WI38 (cell line): ENCODE measurements around the gene AKNA.

Experiments used
- H3K4me3 ChIP-seq: 2 replicates; pipeline ENCODE4 v1.5.1; 2011; ENCODE audit warnings: low read depth, mild to moderate bottlenecking, control low read depth, low read length
- TF ChIP-seq, protein P1 (sequence below): IDR thresholded peaks from 2 replicates; pipeline ENCODE4 v1.5.1; 2012; ENCODE audit warnings: low read depth, mild to moderate bottlenecking, control low read depth, low read length

Gene AKNA

DNA sequence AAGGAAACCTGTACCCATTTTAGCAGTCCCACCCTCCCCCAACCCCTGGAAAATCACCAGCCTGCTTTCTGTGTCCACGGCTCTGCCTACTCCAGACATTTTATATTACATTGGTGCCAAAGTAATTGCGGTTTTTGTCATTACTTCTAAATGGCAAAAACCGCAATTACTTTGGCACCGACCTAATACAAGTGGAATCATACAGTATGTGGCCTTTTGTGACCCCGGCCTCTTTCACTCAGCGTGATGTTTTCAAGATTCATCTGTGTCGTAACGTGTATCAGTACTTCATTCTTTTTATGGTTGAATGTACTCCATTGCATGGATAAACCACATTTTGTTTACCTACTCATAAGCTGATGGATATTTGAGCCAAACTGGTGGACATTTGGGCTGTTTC, 74.6 kb downstream of the AKNA start:
- H3K4me3 ChIP-seq, result no peak overlapping the region
- TF ChIP-seq, protein P1, sequence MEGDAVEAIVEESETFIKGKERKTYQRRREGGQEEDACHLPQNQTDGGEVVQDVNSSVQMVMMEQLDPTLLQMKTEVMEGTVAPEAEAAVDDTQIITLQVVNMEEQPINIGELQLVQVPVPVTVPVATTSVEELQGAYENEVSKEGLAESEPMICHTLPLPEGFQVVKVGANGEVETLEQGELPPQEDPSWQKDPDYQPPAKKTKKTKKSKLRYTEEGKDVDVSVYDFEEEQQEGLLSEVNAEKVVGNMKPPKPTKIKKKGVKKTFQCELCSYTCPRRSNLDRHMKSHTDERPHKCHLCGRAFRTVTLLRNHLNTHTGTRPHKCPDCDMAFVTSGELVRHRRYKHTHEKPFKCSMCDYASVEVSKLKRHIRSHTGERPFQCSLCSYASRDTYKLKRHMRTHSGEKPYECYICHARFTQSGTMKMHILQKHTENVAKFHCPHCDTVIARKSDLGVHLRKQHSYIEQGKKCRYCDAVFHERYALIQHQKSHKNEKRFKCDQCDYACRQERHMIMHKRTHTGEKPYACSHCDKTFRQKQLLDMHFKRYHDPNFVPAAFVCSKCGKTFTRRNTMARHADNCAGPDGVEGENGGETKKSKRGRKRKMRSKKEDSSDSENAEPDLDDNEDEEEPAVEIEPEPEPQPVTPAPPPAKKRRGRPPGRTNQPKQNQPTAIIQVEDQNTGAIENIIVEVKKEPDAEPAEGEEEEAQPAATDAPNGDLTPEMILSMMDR, result no peak

DNA sequence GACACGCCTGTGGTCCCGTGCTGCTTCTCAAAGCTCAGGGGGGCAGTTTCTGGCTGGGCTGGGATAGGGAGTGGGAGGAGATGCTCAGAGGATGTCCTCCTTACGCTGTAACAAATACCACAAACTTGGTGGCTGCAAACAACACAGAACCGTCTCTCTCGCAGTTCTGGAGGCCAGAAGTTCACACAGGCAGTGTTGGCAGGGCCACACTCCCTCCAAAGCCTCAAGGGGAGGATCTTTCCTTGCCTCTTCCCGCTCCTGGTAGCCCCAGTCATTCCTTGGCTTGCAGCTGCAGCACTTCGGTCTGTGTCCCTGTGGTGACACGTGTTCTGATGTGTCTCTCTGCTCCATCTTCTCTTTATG, 75.3 kb downstream of the AKNA start:
- no peak overlapping the region for H3K4me3 ChIP-seq
- TF ChIP-seq, protein P1, result no peak

DNA sequence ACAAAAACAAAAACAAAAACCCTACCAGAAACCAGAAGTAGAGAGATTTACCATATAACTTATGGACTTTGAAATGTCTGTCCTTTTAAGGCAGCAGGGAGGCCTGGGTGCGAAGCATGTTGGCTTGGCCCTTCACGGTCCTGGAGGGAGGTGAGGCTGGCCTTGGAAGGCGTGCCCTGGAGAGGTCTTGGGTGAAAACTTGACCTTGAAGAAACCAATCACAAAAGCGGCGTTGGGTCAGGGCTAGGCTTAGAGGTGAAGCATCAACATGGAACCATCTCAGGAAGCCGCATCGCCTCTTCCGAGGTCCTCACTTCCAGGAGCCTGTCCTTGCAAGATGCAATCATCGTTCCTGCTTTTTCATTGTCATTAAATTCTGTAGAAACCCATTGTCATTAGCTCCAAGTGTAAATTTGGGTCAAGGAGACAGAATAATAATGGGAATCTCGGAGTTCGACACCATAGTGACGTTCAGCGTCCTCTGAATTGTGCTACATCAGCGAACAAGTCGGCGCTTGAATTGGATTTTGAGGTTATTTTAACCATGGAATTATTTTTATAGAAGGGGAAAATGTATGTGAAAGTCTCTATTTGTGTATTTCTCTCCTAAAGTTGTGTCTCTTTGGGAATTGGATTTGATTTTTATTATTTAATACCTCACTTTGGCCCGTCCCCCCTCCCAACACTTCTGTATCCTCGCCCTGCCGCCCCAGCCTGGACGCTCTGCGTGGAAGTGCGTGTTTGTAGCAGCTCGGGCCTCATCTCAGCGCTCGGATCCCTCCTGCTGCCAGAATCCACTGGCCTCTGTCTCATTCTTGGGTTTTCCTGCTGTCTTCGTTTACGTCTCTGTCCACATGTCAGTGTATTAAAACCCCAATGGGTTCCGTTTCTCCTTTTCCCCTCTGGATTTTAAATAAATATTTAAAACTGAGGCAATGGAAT, 75.9 kb downstream of the AKNA start:
- H3K4me3 ChIP-seq, result no peak overlapping the region
- TF ChIP-seq, protein P1, result no peak

DNA sequence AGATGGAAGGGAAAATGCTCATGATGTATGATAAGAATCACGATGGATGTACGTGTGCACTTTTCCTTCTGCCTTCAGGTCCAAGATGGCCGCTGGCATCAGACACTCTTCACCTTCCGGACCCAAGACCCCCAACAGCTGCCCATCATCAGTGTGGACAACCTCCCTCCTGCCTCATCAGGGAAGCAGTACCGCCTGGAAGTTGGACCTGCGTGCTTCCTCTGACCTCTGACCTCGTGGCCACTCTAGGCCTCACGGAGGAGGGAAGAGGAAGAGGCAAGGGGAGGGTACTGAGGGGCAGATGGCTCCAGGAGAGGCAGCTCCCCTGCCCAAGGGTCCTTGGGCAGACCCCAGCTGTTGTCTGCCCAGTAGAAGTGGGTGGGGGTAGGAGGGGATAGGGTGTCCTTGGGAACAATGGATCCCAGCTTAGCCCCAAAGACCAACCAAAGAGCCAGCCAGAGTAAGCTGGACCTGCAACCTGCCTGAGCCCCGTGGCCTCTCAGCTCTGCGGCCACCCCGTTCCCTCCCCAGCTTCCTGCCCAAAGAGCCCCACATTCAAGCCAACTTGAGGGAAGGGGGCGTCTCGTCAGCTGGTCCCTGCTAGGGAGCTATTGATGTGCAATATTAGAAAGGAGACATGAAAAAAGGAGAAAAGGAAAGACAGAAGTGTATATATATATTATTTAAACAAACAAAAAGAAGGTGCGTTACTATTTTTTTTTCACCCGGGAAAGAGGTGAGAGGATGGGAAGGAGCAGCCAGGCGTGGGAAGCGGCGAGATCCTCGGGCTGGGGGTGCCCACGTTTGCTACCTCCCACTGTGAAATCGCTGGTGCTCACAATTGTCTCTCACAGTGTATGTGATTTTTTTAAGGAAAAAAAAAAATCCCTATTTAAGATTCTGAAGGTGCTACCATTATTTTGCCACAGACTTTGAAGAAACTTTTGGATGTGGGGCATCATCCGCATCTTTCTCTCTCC, 77.0 kb downstream of the AKNA start:
- TF ChIP-seq, protein P1, result no peak
- H3K4me3 ChIP-seq, result no peak overlapping the region

DNA sequence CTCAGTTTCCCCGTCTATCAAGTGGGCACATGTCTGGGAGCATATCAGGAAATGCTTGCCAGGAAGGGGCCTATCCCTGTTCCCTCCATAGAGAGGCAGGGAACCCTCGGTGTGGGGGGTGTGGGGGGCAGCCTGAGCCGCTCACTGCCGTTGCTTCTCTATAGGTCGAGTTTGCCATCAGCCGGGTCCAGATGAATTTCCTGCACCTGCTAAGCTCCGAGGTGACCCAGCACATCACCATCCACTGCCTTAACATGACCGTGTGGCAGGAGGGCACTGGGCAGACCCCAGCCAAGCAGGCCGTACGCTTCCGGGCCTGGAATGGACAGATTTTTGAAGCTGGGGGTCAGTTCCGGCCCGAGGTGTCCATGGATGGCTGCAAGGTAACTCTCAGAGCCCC, 78.7 kb downstream of the AKNA start:
- TF ChIP-seq, protein P1, result no peak
- H3K4me3 ChIP-seq, result no peak overlapping the region

DNA sequence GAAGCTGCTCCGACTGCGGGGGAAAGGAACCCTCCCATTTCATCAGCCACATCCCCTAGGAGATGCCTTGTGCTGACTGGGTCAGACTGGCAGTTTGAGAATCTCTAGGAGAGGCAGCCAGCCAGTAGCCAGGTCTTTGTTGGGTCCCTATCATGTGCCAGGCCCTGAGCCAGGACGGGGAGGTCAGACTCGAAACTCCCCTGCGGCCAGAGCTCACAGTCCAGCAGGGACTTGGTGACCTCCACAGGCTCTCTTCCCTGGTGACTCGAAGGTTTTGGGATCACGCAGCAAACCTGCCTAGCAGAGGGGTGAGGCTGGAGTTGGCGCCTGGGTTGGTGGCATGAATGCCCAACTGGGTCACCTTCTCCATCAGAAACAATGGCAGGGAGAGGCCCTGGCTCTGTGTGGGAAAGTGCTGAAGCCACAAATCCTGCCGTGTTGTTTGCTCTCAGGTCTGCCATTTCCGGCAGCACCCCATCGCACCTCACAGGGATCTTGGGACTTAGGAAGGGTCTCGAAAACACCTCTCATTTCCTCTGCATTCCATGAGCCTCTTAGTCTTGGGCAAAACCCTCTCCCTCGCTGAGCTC, 79.3 kb downstream of the AKNA start:
- TF ChIP-seq, protein P1, result no peak
- no peak overlapping the region for H3K4me3 ChIP-seq
